Right lobe of liver (tissue), 6 donors: Measurements from ENCODE around the gene CCNA1. TPM values are rescaled to one million over a fixed set of nuclear protein-coding genes. Genes with fewer than 3 reads are reported as not detected.

Experiments
- ATAC-seq, 4 donors: fragments of 200-7000 bp; cut with Tn5 transposase; one replicate each; pipeline ENCODE4 v1.9.1; 2020; ENCODE audit warnings: mild to moderate bottlenecking in 4 of 4, moderate library complexity in 4 of 4
- DNase-seq, 3 donors: peaks; one replicate each; pipeline ENCODE4 v3.0.0-alpha.2; 2020
- H3K27ac ChIP-seq, 3 donors: fragments of 200-600 bp; one replicate each; pipeline ENCODE4 v1.8.0; 2022
- H3K27me3 ChIP-seq, 2 donors: fragments of 200-600 bp; one replicate each; pipeline ENCODE4 v1.8.0; 2022
- H3K36me3 ChIP-seq, 4 donors: fragments of 200-600 bp; sonication (generic) in 1 of 4; one replicate each; pipeline versions ENCODE4 v1.5.1 to v1.8.0; 2017 to 2022; ENCODE audit warnings: control low read depth in 1 of 4
- H3K4me1 ChIP-seq, 4 donors: fragments of 200-600 bp; sonication (generic) in 1 of 4; one replicate each; pipeline versions ENCODE4 v1.5.1 to v1.8.0; 2017 to 2022; ENCODE audit warnings: control low read depth in 1 of 4
- H3K4me3 ChIP-seq, 3 donors: fragments of 200-600 bp; one replicate each; pipeline ENCODE4 v1.8.0; 2022
- H3K9me3 ChIP-seq, 4 donors: fragments of 200-600 bp; sonication (generic) in 1 of 4; one replicate each; pipeline versions ENCODE4 v1.5.1 to v1.8.0; 2017 to 2022; ENCODE audit warnings: control low read depth in 1 of 4
- POLR2A ChIP-seq: fragments of 450-650 bp; IDR thresholded peaks from one replicate; pipeline ENCODE4 v1.6.1; 2017; ENCODE audit warnings: antibody characterized with exemption, mild to moderate bottlenecking
- WGBS: methylation state at CpG from one replicate; pipeline ENCODE4 v1.1.6; 2018; ENCODE audit warnings: low coverage, low lambda C conversion rate; ENCODE audit not compliant: insufficient coverage; ENCODE audit errors: missing lambda C conversion rate; 5-methylcytosine and 5-hydroxymethylcytosine counted together
- intact Hi-C, 2 donors: fragments of 100-400 bp; cut with DNase I; formaldehyde crosslinking; loops; one replicate each; pipeline versions ENCODE4 v1.11.2 to v1.14.1; 2022
- total RNA-seq, 6 experiments: library from RNA; depleted of rRNA in 2 of 6; stranded (reverse); fragments of >200 nt in 2 of 6; fragmentation: NEBNext Ultra II Directional in 3 of 6; extraction: Animal tissue kit (Norgen Biotek cat#: 25700) in 3 of 6; gene quantifications; one replicate each; pipeline versions ENCODE4 v1.1.0 to v1.2.4, GENCODE V29; 2016 to 2023
- TF ChIP-seq, protein P1 (sequence below), 4 donors: fragments of 200-600 bp in 3 of 4; fragments of 450-650 bp in 1 of 4; IDR thresholded peaks; one replicate each; pipeline versions ENCODE4 v1.5.1 to v1.8.0; 2016 to 2022; ENCODE audit warnings: antibody characterized with exemption in 4 of 4, mild to moderate bottlenecking in 2 of 4
- donor health status: DM: no; HTN: yes; CAD: no.
- donor health status: DM: no; HTN: no; CAD: no.
- donor health status: DM: no; HTN: no; CAD: no.
- donor health status: DM: no; HTN: yes; CAD: no.
- donor health status: DM: no; HTN: yes; CAD: no.

Gene CCNA1
- total RNA-seq, 6 experiments from 2014 or later: 0.15 TPM; not detected in 5

DNA sequence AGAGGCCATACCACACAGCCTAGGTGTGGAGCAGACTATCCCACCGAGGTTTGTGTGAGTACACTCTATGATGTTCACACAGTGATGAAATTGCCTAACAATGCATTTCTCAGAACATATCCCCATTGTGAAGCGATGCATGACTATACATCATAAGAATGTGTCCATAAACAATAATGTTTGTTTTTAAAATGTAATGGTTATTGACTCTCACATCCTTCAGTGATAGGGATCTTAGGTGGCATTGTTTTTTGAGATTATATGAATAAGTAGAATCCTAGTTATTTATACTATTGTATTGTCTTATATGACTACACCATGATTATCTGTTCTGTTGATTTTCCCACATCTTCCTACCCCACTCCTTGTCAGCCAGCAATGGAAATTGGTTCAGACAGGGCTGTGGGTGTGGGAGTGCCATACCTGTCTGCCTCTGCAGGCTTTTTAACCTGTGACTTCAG lies 13.6 kb downstream of the CCNA1 start:
- Histone ChIP-seq H3K4me3 (no peak overlapping the region), H3K36me3 (no peaks in the 10 kb centered on the region), H3K27me3 (no peaks in the 10 kb centered on the region), H3K27ac (no peak overlapping the region), H3K9me3 (no peaks in the 10 kb centered on the region), H3K4me1 (no peaks in the 10 kb centered on the region)
- DNase-seq: no peak
- WGBS: 58% methylated on average over 2 of the region's 2 CpGs
- intact Hi-C loops: no loop called here
- ATAC-seq: no peak
- TF ChIP-seq, protein P1, sequence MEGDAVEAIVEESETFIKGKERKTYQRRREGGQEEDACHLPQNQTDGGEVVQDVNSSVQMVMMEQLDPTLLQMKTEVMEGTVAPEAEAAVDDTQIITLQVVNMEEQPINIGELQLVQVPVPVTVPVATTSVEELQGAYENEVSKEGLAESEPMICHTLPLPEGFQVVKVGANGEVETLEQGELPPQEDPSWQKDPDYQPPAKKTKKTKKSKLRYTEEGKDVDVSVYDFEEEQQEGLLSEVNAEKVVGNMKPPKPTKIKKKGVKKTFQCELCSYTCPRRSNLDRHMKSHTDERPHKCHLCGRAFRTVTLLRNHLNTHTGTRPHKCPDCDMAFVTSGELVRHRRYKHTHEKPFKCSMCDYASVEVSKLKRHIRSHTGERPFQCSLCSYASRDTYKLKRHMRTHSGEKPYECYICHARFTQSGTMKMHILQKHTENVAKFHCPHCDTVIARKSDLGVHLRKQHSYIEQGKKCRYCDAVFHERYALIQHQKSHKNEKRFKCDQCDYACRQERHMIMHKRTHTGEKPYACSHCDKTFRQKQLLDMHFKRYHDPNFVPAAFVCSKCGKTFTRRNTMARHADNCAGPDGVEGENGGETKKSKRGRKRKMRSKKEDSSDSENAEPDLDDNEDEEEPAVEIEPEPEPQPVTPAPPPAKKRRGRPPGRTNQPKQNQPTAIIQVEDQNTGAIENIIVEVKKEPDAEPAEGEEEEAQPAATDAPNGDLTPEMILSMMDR (IDR thresholded peaks at IDR 0.05): no peak
- TF ChIP-seq POLR2A: no peak

DNA sequence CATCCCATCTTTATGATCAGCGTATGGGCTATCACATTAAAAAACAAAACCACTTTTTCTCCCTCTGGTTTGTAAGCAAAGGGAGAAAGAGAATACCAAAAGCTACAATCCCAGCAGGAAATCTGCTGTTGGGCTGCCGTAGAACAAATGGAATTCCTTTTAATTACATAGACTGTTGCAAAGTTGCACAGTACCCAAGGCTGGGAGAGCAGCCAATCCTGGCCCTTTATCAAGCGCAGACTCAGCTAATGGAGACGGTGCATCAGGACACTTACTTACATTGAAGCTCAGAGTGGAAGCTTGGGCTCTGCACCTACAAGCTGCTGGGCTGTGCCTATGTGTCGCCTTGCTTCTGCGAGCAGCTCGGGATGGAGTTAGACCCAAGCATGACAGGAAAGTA lies 15.2 kb downstream of the CCNA1 start:
- intact Hi-C loops: no loop called here
- Histone ChIP-seq H3K36me3 (no peaks in the 10 kb centered on the region), H3K4me3 (no peak overlapping the region), H3K27ac (no peak overlapping the region), H3K9me3 (no peaks in the 10 kb centered on the region), H3K27me3 (no peaks in the 10 kb centered on the region), H3K4me1 (no peaks in the 10 kb centered on the region)
- ATAC-seq: no peak
- no peak for TF ChIP-seq POLR2A
- TF ChIP-seq, protein P1 (IDR thresholded peaks at IDR 0.05): no peak
- DNase-seq: no peak
- 50% methylated on average over 7 of the region's 7 CpGs for WGBS

DNA sequence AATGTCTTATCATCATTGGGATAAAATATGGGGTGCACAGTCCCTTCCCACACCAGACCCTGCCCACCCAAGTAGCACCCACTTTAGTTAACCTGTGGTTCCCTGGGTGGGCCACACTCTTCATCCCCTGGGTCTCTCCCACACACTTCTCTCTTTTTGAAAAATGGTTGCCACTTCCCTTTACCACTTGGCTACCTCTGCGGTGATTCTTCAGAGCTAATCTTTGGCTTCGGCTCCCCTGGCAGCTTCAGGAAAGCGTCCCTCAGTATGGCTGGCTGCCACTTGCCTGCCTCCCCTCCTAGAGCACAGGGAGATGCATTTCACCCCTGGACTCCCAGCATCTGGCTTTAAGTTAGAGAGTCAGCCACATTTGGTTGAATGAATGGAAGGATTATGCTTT lies 18.2 kb downstream of the CCNA1 start:
- WGBS: 31% methylated on average over 3 of the region's 3 CpGs
- Histone ChIP-seq H3K4me3 (no peak overlapping the region), H3K36me3 (no peaks in the 10 kb centered on the region), H3K4me1 (no peaks in the 10 kb centered on the region), H3K9me3 (no peaks in the 10 kb centered on the region), H3K27ac (no peak overlapping the region), H3K27me3 (no peaks in the 10 kb centered on the region)
- TF ChIP-seq POLR2A: no peak
- TF ChIP-seq, protein P1 (IDR thresholded peaks at IDR 0.05): no peak
- ATAC-seq (no peak), DNase-seq (no peak)
- intact Hi-C loops: no loop called here

DNA sequence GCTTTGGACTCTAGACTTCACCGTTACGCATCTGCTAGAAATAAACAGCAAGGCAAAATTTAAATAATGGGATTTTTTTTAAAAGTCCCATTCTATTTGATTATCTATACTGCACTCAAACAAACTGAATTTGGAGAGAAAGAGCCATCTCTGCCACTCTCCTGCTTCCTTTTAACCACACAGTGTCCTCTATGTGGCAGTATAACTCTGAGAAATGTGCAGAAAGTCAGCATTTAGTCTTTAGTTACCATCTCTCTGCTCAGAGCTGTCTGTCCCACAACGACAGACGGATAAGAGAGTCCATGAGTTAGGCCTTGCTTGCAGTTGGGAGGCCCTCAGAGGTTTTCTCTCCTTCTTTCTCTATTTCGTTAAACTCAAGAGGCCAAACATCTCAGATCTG lies 21.2 kb downstream of the CCNA1 start:
- TF ChIP-seq POLR2A: no peak
- TF ChIP-seq, protein P1 (IDR thresholded peaks at IDR 0.05): peak in 1 of 4 donors; percentile 9
- Histone ChIP-seq H3K27ac (no peak overlapping the region), H3K4me3 (no peak overlapping the region), H3K9me3 (no peaks in the 10 kb centered on the region), H3K4me1 (no peaks in the 10 kb centered on the region), H3K36me3 (no peaks in the 10 kb centered on the region), H3K27me3 (no peaks in the 10 kb centered on the region)
- ATAC-seq: peak in 1 of 4 donors; percentile 32
- 42% methylated on average over 5 of the region's 5 CpGs for WGBS
- intact Hi-C loops: no loop called here
- DNase-seq: no peak

DNA sequence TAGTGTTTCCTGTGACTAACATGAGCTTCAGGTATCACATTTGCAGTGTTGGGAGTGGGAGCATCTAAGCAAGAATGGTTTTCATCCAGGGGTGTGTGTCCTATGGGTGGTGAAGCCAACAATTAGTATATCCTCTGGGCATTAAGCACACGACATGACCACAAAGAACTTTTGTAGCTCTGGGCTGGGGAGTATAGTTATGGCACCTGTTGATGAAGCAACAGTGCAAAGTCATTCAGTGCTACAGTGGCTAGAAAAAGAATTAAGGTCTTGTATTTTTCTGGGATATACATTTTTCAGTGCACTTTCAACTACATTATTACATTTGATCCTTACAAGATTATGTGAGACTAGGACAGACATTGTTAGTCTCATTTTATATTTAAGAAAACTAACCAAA lies 21.8 kb downstream of the CCNA1 start:
- Histone ChIP-seq H3K27me3 (no peaks in the 10 kb centered on the region), H3K9me3 (no peaks in the 10 kb centered on the region), H3K27ac (no peak overlapping the region), H3K4me1 (no peaks in the 10 kb centered on the region), H3K4me3 (no peak overlapping the region), H3K36me3 (no peaks in the 10 kb centered on the region)
- no peak for ATAC-seq
- intact Hi-C loops: no loop called here
- no peak for DNase-seq
- TF ChIP-seq, protein P1 (IDR thresholded peaks at IDR 0.05): no peak
- TF ChIP-seq POLR2A: no peak
- 13% methylated on average over 1 of the region's 1 CpG for WGBS
